IPS-11a (cell line): ENCODE results near the gene ELMOD3.

Experiments
- H3K4me3 ChIP-seq: one replicate; pipeline ENCODE4 v1.5.1; 2013; ENCODE audit warnings: low read depth, low read length, control low read depth

ELMOD3 gene

GRCh38 chr2:85400541-85401463 lies 46.2 kb downstream of the ELMOD3 start:
- H3K4me3 ChIP-seq, result no peak overlapping the region

GRCh38 chr2:85401464-85401805 lies 46.9 kb downstream of the ELMOD3 start:
- H3K4me3 ChIP-seq, result no peak overlapping the region

- H3K4me3 ChIP-seq, result no peak overlapping the region
Measured at GRCh38 chr2:85401844-85402243, 47.3 kb downstream of the ELMOD3 start.

- H3K4me3 ChIP-seq, result no peak overlapping the region
Measured at GRCh38 chr2:85405201-85406059, 50.9 kb downstream of the ELMOD3 start.

- H3K4me3 ChIP-seq, result no peak within 1 kb of the TSS
Measured at GRCh38 chr2:85409845-85410583, 55.4 kb downstream of the ELMOD3 start, which contains the start of gene CAPG. Gene CAPG (minus strand): TSS chr2:85410366. CDS start chr2:85402145, 8,221 bp downstream.

GRCh38 chr2:85410584-85411404 lies 56.2 kb downstream of the ELMOD3 start:
- no peak overlapping the region for H3K4me3 ChIP-seq

GRCh38 chr2:85411405-85411748 lies 56.8 kb downstream of the ELMOD3 start:
- no peak overlapping the region for H3K4me3 ChIP-seq

GRCh38 chr2:85413592-85414420 lies 59.2 kb downstream of the ELMOD3 start:
- peak overlapping the region; percentile 67 for H3K4me3 ChIP-seq

- peak overlapping the region; percentile 67 for H3K4me3 ChIP-seq
Measured at GRCh38 chr2:85414421-85414759, 59.8 kb downstream of the ELMOD3 start.

GRCh38 chr2:85414761-85415553 lies 60.4 kb downstream of the ELMOD3 start:
- no peak overlapping the region for H3K4me3 ChIP-seq

GRCh38 chr2:85415980-85416650 lies 61.5 kb downstream of the ELMOD3 start:
- no peak overlapping the region for H3K4me3 ChIP-seq

GRCh38 chr2:85418132-85419008 lies 63.8 kb downstream of the ELMOD3 start, which contains the start of gene SH2D6:
Gene SH2D6 (plus strand): TSS chr2:85418714. CDS start chr2:85429466, 10,752 bp downstream.
- H3K4me3 ChIP-seq, result peak within 1 kb of the TSS; percentile 67

GRCh38 chr2:85419009-85419675 lies 64.6 kb downstream of the ELMOD3 start:
- H3K4me3 ChIP-seq, result peak overlapping the region; percentile 67

GRCh38 chr2:85420536-85421259 lies 66.1 kb downstream of the ELMOD3 start:
- H3K4me3 ChIP-seq, result no peak overlapping the region

GRCh38 chr2:85421260-85422071 lies 66.9 kb downstream of the ELMOD3 start:
- H3K4me3 ChIP-seq, result no peak overlapping the region
